HepG2 (cell line): Measurements from ENCODE around the gene NEU1. TPM values are rescaled to one million over a fixed set of nuclear protein-coding genes. Genes with fewer than 3 reads are reported as not detected.
A peak's percentile ranks its signal among the peaks of the same experiment; 100 is the strongest.

ENCODE experiments used
- JARID2 ChIP-seq: sonication (generic); formaldehyde crosslinking; IDR thresholded peaks from 2 replicates; pipeline ENCODE4 v1.8.1; 2023; ENCODE audit warnings: missing genetic modification reagents, inconsistent platforms; ENCODE audit not compliant: insufficient replicate concordance
- KLF11 ChIP-seq: IDR thresholded peaks from 2 replicates; pipeline ENCODE4 v1.6.1; 2016; ENCODE audit warnings: missing compliant biosample characterization
- NAIF1 ChIP-seq: sonication (generic); formaldehyde crosslinking; IDR thresholded peaks from 2 replicates; pipeline ENCODE4 v1.5.0; 2020; ENCODE audit warnings: mild to moderate bottlenecking, missing genetic modification reagents, borderline replicate concordance
- NR2F6 ChIP-seq, 2 experiments: IDR thresholded peaks; 2 replicates each; pipeline ENCODE4 v1.6.1; 2016; ENCODE audit warnings: antibody characterized with exemption in 1 of 2, mild to moderate bottlenecking in 1 of 2
- PHF20 ChIP-seq: sonication (generic); formaldehyde crosslinking; IDR thresholded peaks from 2 replicates; pipeline ENCODE4 v1.5.0; 2020; ENCODE audit warnings: mild to moderate bottlenecking, missing genetic modification reagents
- POGZ ChIP-seq: sonication (generic); formaldehyde crosslinking; IDR thresholded peaks from 2 replicates; pipeline ENCODE4 v1.4.0; 2020; ENCODE audit warnings: mild to moderate bottlenecking, missing genetic modification reagents
- SIN3B ChIP-seq: fragments of 150-350 bp; IDR thresholded peaks from 2 replicates; pipeline ENCODE4 v1.6.1; 2014; ENCODE audit warnings: low read length
- TARDBP ChIP-seq: sonication (generic); formaldehyde crosslinking; IDR thresholded peaks from 2 replicates; pipeline ENCODE4 v1.8.0; 2022; ENCODE audit warnings: mild to moderate bottlenecking, missing genetic modification reagents
- THAP11 ChIP-seq: IDR thresholded peaks from 2 replicates; pipeline ENCODE4 v1.6.1; 2016; ENCODE audit warnings: missing biosample characterization, missing genetic modification reagents
- THRA ChIP-seq: sonication (generic); formaldehyde crosslinking; IDR thresholded peaks from 2 replicates; pipeline ENCODE4 v1.4.0; 2020; ENCODE audit warnings: missing genetic modification reagents, borderline replicate concordance
- UBTF ChIP-seq: sonication (generic); formaldehyde crosslinking; IDR thresholded peaks from 2 replicates; pipeline ENCODE4 v1.4.0; 2020; ENCODE audit warnings: mild to moderate bottlenecking, missing genetic modification reagents
- ZFY ChIP-seq: sonication (generic); formaldehyde crosslinking; IDR thresholded peaks from 2 replicates; pipeline ENCODE4 v1.4.0; 2020; ENCODE audit warnings: missing genetic modification reagents
- ZFYVE20 ChIP-seq: sonication (generic); formaldehyde crosslinking; IDR thresholded peaks from 2 replicates; pipeline ENCODE4 v1.8.0; 2023; ENCODE audit warnings: low read depth, mild to moderate bottlenecking, moderate library complexity, missing genetic modification reagents, borderline replicate concordance
- ZNF563 ChIP-seq: sonication (generic); formaldehyde crosslinking; IDR thresholded peaks from 2 replicates; pipeline ENCODE4 v1.8.0; 2022; ENCODE audit warnings: mild to moderate bottlenecking, moderate library complexity, missing genetic modification reagents
- ZNF567 ChIP-seq: sonication (generic); formaldehyde crosslinking; IDR thresholded peaks from 2 replicates; pipeline ENCODE4 v1.8.1; 2023; ENCODE audit warnings: mild to moderate bottlenecking, missing genetic modification reagents, borderline replicate concordance
- ZNF616 ChIP-seq: sonication (generic); formaldehyde crosslinking; IDR thresholded peaks from 2 replicates; pipeline ENCODE4 v1.5.0; 2020; ENCODE audit warnings: low read depth, mild to moderate bottlenecking, missing genetic modification reagents
- ZNF788 ChIP-seq: sonication (generic); formaldehyde crosslinking; IDR thresholded peaks from 2 replicates; pipeline ENCODE4 v1.5.0; 2020; ENCODE audit warnings: mild to moderate bottlenecking, missing genetic modification reagents, borderline replicate concordance
- polyA plus RNA-seq, 8 experiments: library from polyadenylated mRNA; depleted of rRNA in 3 of 8; stranded (reverse) in 7 of 8; unstranded in 1 of 8; fragments of >200 nt; fragmentation: Illumina TruSeq in 4 of 8; extraction: Trizol in 4 of 8; gene quantifications; 2 replicates each; pipeline versions ENCODE4 v1.2.1 to v1.2.3, GENCODE V29; 2011 to 2016; ENCODE audit warnings: low read depth in 4 of 8, missing spikeins in 1 of 8, mixed read lengths in 1 of 8; ENCODE audit not compliant: insufficient read depth in 1 of 8
- total RNA-seq, 5 experiments: library from RNA; depleted of rRNA; stranded (reverse); fragments of >200 nt; fragmentation: Illumina TruSeq; extraction: Trizol; gene quantifications; 2 replicates each; pipeline ENCODE4 v1.2.3, GENCODE V29; 2016; ENCODE audit warnings: low read depth in 1 of 5
- TF ChIP-seq, protein P1 (sequence below): IDR thresholded peaks from 2 replicates; pipeline ENCODE4 v1.6.1; 2016; ENCODE audit warnings: mild to moderate bottlenecking, missing biosample characterization, missing genetic modification reagents
- TF ChIP-seq, protein P2 (sequence below): IDR thresholded peaks from 2 replicates; pipeline ENCODE4 v1.6.1; 2016; ENCODE audit warnings: low read depth, control low read depth
- TF ChIP-seq, protein P3 (sequence below): sonication (generic); formaldehyde crosslinking; IDR thresholded peaks from 2 replicates; pipeline ENCODE4 v1.8.0; 2023; ENCODE audit warnings: mild to moderate bottlenecking, missing genetic modification reagents

Gene NEU1
- total and polyA plus RNA-seq, 2 of the 13 experiments (the other 11 are each of a cell fraction or from before 2014, with no cell fraction given) = 215 to 297 TPM

- 0 out of 2 replicates have a peak, but pooled peaks have one; percentile 37 for TF ChIP-seq TARDBP
- no peak for TF ChIP-seq ZFYVE20 (CRISPR knock-in tag)
- TF ChIP-seq NAIF1 (CRISPR knock-in tag) = no peak
- TF ChIP-seq, protein P1, sequence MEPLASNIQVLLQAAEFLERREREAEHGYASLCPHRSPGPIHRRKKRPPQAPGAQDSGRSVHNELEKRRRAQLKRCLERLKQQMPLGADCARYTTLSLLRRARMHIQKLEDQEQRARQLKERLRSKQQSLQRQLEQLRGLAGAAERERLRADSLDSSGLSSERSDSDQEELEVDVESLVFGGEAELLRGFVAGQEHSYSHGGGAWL (CRISPR knock-in tag) = 0 out of 2 replicates have a peak, but pooled peaks have one; percentile 15
- 0 out of 2 replicates have a peak, but pooled peaks have one; percentile 33 for TF ChIP-seq UBTF (CRISPR knock-in tag)
- TF ChIP-seq ZNF563 = 0 out of 2 replicates have a peak, but pooled peaks have one; percentile 52
- no peak for TF ChIP-seq THAP11
- TF ChIP-seq, protein P2, sequence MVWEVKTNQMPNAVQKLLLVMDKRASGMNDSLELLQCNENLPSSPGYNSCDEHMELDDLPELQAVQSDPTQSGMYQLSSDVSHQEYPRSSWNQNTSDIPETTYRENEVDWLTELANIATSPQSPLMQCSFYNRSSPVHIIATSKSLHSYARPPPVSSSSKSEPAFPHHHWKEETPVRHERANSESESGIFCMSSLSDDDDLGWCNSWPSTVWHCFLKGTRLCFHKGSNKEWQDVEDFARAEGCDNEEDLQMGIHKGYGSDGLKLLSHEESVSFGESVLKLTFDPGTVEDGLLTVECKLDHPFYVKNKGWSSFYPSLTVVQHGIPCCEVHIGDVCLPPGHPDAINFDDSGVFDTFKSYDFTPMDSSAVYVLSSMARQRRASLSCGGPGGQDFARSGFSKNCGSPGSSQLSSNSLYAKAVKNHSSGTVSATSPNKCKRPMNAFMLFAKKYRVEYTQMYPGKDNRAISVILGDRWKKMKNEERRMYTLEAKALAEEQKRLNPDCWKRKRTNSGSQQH (CRISPR knock-in tag) = no peak
- peak; percentile 75; the same call in 1 of the 2 replicates for TF ChIP-seq ZNF567 (CRISPR knock-in tag)
- TF ChIP-seq POGZ (CRISPR knock-in tag) = 0 out of 2 replicates have a peak, but pooled peaks have one; percentile 17
- TF ChIP-seq ZFY (CRISPR knock-in tag) = peak; percentile 56; the same call in 1 of the 2 replicates
- TF ChIP-seq ZNF788 = no peak
- TF ChIP-seq NR2F6 (IDR thresholded peaks at IDR 0.05) = peak; percentile 37; the same call in 1 of the 2 replicates
- no peak for TF ChIP-seq NR2F6 (CRISPR knock-in tag; IDR thresholded peaks at IDR 0.05)
- TF ChIP-seq KLF11 (CRISPR knock-in tag) = no peak
- TF ChIP-seq ZNF616 = no peak
- TF ChIP-seq JARID2 = peak; percentile 38
- no peak for TF ChIP-seq SIN3B
- TF ChIP-seq THRA (CRISPR knock-in tag) = no peak
- TF ChIP-seq, protein P3, sequence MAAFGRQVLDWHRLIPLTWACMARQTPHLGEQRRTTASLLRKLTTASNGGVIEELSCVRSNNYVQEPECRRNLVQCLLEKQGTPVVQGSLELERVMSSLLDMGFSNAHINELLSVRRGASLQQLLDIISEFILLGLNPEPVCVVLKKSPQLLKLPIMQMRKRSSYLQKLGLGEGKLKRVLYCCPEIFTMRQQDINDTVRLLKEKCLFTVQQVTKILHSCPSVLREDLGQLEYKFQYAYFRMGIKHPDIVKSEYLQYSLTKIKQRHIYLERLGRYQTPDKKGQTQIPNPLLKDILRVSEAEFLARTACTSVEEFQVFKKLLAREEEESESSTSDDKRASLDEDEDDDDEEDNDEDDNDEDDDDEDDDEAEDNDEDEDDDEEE (CRISPR knock-in tag) = 0 out of 2 replicates have a peak, but pooled peaks have one; percentile 46
- TF ChIP-seq PHF20 (CRISPR knock-in tag) = no peak
These were observed 14.6 kb upstream of the NEU1 start (continued) for GRCh38 chr6:31877125-31877650.
